Loucy (cell line): ENCODE results near the gene KCNQ2.

ENCODE experiments used
- CTCF ChIP-seq: fragments of 200-600 bp; sonication (generic); conservative IDR thresholded peaks from 2 replicates; pipeline ENCODE4 v1.5.1; 2014; ENCODE audit warnings: mild to moderate bottlenecking, antibody characterized with exemption, low read length
- EZH2phosphoT487 ChIP-seq: fragments of 200-600 bp; IDR thresholded peaks from 2 replicates; pipeline ENCODE4 v1.6.1; 2018; ENCODE audit warnings: antibody characterized with exemption, mild to moderate bottlenecking, moderate library complexity, borderline replicate concordance

- TF ChIP-seq CTCF = no peak
- TF ChIP-seq EZH2phosphoT487 = no peak
Measured at GRCh38 chr20:63408684-63409046, 63.8 kb downstream of the KCNQ2 start.
